ENCODE results near the gene GPC3. TPM values are rescaled to one million over a fixed set of nuclear protein-coding genes. Genes with fewer than 3 reads are reported as not detected.

Gene GPC3
- total and polyA plus RNA-seq, 2 experiments from 2014 or later, result 36.8 to 60.1 TPM

DNA sequence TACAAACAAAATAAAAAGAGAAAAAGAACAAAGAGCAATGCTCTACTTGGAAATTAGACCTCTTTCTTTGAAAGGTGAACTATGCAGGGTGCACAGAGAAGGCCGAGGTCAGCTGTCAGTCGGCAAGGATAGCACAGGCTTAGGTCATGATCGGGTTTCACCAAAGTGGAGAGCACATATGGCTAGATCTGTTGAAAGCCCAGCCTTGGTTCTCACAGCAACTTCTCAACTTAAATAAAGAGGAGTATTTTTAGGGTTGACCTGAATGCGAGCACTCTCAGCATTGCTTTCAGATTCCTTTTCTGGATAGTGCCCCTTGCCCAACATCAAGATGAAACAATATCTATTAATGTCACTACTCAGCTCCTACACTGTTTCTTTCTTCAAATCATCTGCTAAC lies 447.2 kb downstream of the GPC3 start:
- H3K79me2 ChIP-seq (replicated peaks; ENCODE audit: insufficient read depth), result no peaks in the 10 kb centered on the region
- H3K27me3 Mint-ChIP-seq (ENCODE audit: insufficient read depth, low read depth, poor library complexity), result peaks cover 2% of the 10 kb centered on the region
- H3K27ac ChIP-seq (ENCODE audit: low read depth), result no peak overlapping the region
- H3K27ac Mint-ChIP-seq, result no peak overlapping the region
- H2AFZ ChIP-seq, result no peak overlapping the region
- peaks cover 4% of the 10 kb centered on the region; the same call in 1 of the 2 replicates for H3K4me1 ChIP-seq (ENCODE audit: insufficient read depth)
- DNase-seq (ENCODE audit: low spot score) (peak; percentile 13), ATAC-seq (peak; percentile 49)
- H3F3A ChIP-seq (replicated peaks; ENCODE audit: low read depth), result no peaks in the 10 kb centered on the region
- H3K4me1 Mint-ChIP-seq, result peaks cover 10% of the 10 kb centered on the region
- no peak overlapping the region for H3K4me3 ChIP-seq
- H3K36me3 Mint-ChIP-seq (ENCODE audit: low read depth), result peaks cover 8% of the 10 kb centered on the region
- no peaks in the 10 kb centered on the region for H3K9me2 ChIP-seq (ENCODE audit: insufficient read depth)
- no peaks in the 10 kb centered on the region for H3K36me3 ChIP-seq (ENCODE audit: insufficient read depth)
- no peaks in the 10 kb centered on the region for H3K27me3 ChIP-seq (ENCODE audit: insufficient read depth)
- no peaks in the 10 kb centered on the region for H3K9me3 Mint-ChIP-seq
- TF ChIP-seq CREB1 (CRISPR knock-in tag; IDR thresholded peaks at IDR 0.05; ENCODE audit: low read depth), result no peak
- no peak for TF ChIP-seq POLR2AphosphoS5 (IDR thresholded peaks at IDR 0.05; ENCODE audit: low read depth)
- TF ChIP-seq STAT1 (IDR thresholded peaks at IDR 0.05; ENCODE audit: unreplicated experiment), result no peak
- no peak for TF ChIP-seq EZH2phosphoT487 (IDR thresholded peaks at IDR 0.05; ENCODE audit: unreplicated experiment)
- TF ChIP-seq, protein P1, sequence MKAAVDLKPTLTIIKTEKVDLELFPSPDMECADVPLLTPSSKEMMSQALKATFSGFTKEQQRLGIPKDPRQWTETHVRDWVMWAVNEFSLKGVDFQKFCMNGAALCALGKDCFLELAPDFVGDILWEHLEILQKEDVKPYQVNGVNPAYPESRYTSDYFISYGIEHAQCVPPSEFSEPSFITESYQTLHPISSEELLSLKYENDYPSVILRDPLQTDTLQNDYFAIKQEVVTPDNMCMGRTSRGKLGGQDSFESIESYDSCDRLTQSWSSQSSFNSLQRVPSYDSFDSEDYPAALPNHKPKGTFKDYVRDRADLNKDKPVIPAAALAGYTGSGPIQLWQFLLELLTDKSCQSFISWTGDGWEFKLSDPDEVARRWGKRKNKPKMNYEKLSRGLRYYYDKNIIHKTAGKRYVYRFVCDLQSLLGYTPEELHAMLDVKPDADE (IDR thresholded peaks at IDR 0.05), result no peak
- TF ChIP-seq NANOG (IDR thresholded peaks at IDR 0.05; ENCODE audit: borderline replicate concordance), result no peak
- TF ChIP-seq EZH2 (IDR thresholded peaks at IDR 0.05; ENCODE audit: low read depth, unreplicated experiment), result no peak
- no peak for TF ChIP-seq ZNF331 (CRISPR knock-in tag; IDR thresholded peaks at IDR 0.05; ENCODE audit: low read depth)
- no peak for TF ChIP-seq ZNF114 (CRISPR knock-in tag; IDR thresholded peaks at IDR 0.05)
- TF ChIP-seq, protein P2, sequence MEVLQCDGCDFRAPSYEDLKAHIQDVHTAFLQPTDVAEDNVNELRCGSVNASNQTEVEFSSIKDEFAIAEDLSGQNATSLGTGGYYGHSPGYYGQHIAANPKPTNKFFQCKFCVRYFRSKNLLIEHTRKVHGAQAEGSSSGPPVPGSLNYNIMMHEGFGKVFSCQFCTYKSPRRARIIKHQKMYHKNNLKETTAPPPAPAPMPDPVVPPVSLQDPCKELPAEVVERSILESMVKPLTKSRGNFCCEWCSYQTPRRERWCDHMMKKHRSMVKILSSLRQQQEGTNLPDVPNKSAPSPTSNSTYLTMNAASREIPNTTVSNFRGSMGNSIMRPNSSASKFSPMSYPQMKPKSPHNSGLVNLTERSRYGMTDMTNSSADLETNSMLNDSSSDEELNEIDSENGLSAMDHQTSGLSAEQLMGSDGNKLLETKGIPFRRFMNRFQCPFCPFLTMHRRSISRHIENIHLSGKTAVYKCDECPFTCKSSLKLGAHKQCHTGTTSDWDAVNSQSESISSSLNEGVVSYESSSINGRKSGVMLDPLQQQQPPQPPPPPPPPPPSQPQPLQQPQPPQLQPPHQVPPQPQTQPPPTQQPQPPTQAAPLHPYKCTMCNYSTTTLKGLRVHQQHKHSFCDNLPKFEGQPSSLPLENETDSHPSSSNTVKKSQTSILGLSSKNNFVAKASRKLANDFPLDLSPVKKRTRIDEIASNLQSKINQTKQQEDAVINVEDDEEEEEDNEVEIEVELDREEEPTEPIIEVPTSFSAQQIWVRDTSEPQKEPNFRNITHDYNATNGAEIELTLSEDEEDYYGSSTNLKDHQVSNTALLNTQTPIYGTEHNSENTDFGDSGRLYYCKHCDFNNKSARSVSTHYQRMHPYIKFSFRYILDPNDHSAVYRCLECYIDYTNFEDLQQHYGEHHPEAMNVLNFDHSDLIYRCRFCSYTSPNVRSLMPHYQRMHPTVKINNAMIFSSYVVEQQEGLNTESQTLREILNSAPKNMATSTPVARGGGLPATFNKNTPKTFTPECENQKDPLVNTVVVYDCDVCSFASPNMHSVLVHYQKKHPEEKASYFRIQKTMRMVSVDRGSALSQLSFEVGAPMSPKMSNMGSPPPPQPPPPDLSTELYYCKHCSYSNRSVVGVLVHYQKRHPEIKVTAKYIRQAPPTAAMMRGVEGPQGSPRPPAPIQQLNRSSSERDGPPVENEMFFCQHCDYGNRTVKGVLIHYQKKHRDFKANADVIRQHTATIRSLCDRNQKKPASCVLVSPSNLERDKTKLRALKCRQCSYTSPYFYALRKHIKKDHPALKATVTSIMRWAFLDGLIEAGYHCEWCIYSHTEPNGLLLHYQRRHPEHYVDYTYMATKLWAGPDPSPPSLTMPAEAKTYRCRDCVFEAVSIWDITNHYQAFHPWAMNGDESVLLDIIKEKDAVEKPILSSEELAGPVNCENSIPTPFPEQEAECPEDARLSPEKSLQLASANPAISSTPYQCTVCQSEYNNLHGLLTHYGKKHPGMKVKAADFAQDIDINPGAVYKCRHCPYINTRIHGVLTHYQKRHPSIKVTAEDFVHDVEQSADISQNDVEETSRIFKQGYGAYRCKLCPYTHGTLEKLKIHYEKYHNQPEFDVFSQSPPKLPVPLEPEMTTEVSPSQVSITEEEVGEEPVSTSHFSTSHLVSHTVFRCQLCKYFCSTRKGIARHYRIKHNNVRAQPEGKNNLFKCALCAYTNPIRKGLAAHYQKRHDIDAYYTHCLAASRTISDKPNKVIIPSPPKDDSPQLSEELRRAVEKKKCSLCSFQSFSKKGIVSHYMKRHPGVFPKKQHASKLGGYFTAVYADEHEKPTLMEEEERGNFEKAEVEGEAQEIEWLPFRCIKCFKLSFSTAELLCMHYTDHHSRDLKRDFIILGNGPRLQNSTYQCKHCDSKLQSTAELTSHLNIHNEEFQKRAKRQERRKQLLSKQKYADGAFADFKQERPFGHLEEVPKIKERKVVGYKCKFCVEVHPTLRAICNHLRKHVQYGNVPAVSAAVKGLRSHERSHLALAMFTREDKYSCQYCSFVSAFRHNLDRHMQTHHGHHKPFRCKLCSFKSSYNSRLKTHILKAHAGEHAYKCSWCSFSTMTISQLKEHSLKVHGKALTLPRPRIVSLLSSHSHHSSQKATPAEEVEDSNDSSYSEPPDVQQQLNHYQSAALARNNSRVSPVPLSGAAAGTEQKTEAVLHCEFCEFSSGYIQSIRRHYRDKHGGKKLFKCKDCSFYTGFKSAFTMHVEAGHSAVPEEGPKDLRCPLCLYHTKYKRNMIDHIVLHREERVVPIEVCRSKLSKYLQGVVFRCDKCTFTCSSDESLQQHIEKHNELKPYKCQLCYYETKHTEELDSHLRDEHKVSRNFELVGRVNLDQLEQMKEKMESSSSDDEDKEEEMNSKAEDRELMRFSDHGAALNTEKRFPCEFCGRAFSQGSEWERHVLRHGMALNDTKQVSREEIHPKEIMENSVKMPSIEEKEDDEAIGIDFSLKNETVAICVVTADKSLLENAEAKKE (CRISPR knock-in tag; IDR thresholded peaks at IDR 0.05), result no peak
- H3K4me2 ChIP-seq, result no peak overlapping the region
- H4K20me1 ChIP-seq (replicated peaks; ENCODE audit: insufficient read depth), result no peaks in the 10 kb centered on the region
- H3K4me3 Mint-ChIP-seq, result no peak overlapping the region

Data from GM23338 (cell line).